ENCODE results near the gene TLX2. TPM values are rescaled to one million over a fixed set of nuclear protein-coding genes. Genes with fewer than 3 reads are reported as not detected.

Gene TLX2
- total and polyA plus RNA-seq, 2 of the 13 experiments (the other 11 are each of a cell fraction or from before 2014, with no cell fraction given) = 0.05 to 0.20 TPM

DNA sequence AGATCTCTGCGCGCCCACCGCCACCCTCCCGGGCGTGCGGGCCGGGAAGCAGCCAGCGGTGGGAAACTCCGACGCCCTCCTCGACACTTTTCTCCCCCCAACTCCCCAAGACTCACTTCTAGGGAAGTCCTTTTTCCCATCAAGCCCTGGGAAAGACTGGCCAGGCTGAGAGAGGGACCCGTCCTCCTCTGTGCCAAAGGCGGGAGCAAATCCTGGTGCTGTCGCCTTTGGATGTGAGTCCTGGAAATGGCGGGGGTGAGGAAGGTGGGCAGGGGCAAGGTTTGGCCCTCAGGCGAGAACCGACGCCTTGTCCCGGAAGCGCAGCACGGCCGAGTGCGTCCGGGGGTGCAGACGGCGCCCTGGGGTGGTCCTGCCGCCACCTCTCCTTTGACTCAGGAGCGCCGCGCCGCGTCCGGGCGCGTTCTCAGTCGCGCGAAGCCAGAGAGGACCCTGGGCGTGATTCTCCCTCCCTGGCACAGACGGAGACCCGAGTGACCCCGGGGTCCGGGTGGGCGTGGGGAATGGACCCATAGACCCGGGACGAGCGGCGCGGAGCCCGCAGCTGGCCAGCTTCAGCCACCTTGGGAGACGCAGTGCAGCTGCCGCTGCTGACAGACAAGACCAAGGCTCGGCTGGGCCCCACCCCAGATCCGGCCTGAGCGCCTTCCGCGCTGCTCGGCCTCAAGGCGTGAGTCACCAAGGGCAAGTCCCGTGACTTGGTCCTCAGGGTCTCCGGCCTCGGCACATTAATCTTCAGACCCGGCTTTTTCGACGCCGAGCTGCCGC, 11.3 kb upstream of the TLX2 start (continued):
- TF ChIP-seq, protein P1, sequence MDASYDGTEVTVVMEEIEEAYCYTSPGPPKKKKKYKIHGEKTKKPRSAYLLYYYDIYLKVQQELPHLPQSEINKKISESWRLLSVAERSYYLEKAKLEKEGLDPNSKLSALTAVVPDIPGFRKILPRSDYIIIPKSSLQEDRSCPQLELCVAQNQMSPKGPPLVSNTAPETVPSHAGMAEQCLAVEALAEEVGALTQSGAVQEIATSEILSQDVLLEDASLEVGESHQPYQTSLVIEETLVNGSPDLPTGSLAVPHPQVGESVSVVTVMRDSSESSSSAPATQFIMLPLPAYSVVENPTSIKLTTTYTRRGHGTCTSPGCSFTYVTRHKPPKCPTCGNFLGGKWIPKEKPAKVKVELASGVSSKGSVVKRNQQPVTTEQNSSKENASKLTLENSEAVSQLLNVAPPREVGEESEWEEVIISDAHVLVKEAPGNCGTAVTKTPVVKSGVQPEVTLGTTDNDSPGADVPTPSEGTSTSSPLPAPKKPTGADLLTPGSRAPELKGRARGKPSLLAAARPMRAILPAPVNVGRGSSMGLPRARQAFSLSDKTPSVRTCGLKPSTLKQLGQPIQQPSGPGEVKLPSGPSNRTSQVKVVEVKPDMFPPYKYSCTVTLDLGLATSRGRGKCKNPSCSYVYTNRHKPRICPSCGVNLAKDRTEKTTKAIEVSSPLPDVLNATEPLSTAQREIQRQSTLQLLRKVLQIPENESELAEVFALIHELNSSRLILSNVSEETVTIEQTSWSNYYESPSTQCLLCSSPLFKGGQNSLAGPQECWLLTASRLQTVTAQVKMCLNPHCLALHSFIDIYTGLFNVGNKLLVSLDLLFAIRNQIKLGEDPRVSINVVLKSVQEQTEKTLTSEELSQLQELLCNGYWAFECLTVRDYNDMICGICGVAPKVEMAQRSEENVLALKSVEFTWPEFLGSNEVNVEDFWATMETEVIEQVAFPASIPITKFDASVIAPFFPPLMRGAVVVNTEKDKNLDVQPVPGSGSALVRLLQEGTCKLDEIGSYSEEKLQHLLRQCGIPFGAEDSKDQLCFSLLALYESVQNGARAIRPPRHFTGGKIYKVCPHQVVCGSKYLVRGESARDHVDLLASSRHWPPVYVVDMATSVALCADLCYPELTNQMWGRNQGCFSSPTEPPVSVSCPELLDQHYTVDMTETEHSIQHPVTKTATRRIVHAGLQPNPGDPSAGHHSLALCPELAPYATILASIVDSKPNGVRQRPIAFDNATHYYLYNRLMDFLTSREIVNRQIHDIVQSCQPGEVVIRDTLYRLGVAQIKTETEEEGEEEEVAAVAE (CRISPR knock-in tag; IDR thresholded peaks at IDR 0.05; ENCODE audit: borderline replicate concordance) = no peak
- TF ChIP-seq, protein P2, sequence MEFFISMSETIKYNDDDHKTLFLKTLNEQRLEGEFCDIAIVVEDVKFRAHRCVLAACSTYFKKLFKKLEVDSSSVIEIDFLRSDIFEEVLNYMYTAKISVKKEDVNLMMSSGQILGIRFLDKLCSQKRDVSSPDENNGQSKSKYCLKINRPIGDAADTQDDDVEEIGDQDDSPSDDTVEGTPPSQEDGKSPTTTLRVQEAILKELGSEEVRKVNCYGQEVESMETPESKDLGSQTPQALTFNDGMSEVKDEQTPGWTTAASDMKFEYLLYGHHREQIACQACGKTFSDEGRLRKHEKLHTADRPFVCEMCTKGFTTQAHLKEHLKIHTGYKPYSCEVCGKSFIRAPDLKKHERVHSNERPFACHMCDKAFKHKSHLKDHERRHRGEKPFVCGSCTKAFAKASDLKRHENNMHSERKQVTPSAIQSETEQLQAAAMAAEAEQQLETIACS (CRISPR knock-in tag; IDR thresholded peaks at IDR 0.05) = no peak; the same call in 1 of the 2 replicates
- TF ChIP-seq ZFP90 (CRISPR knock-in tag; IDR thresholded peaks at IDR 0.05; ENCODE audit: borderline replicate concordance) (peak; percentile 73), TARDBP (CRISPR knock-in tag; IDR thresholded peaks at IDR 0.05) (peak; percentile 78), YEATS2 (CRISPR knock-in tag; IDR thresholded peaks at IDR 0.05; ENCODE audit: borderline replicate concordance) (no peak; the same call in 1 of the 2 replicates), ZNF878 (CRISPR knock-in tag; IDR thresholded peaks at IDR 0.05) (no peak; the same call in 1 of the 2 replicates), SMARCC2 (IDR thresholded peaks at IDR 0.05) (no peak), RBM22 (optimal IDR thresholded peaks at IDR 0.05; ENCODE audit: low read length) (peak; percentile 92)
- TF ChIP-seq, protein P3, sequence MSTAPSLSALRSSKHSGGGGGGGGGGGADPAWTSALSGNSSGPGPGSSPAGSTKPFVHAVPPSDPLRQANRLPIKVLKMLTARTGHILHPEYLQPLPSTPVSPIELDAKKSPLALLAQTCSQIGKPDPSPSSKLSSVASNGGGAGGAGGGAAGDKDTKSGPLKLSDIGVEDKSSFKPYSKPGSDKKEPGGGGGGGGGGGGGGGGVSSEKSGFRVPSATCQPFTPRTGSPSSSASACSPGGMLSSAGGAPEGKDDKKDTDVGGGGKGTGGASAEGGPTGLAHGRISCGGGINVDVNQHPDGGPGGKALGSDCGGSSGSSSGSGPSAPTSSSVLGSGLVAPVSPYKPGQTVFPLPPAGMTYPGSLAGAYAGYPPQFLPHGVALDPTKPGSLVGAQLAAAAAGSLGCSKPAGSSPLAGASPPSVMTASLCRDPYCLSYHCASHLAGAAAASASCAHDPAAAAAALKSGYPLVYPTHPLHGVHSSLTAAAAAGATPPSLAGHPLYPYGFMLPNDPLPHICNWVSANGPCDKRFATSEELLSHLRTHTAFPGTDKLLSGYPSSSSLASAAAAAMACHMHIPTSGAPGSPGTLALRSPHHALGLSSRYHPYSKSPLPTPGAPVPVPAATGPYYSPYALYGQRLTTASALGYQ (CRISPR knock-in tag; IDR thresholded peaks at IDR 0.05) = 0 out of 2 replicates have a peak, but pooled peaks have one; percentile 55
- TF ChIP-seq, protein P4, sequence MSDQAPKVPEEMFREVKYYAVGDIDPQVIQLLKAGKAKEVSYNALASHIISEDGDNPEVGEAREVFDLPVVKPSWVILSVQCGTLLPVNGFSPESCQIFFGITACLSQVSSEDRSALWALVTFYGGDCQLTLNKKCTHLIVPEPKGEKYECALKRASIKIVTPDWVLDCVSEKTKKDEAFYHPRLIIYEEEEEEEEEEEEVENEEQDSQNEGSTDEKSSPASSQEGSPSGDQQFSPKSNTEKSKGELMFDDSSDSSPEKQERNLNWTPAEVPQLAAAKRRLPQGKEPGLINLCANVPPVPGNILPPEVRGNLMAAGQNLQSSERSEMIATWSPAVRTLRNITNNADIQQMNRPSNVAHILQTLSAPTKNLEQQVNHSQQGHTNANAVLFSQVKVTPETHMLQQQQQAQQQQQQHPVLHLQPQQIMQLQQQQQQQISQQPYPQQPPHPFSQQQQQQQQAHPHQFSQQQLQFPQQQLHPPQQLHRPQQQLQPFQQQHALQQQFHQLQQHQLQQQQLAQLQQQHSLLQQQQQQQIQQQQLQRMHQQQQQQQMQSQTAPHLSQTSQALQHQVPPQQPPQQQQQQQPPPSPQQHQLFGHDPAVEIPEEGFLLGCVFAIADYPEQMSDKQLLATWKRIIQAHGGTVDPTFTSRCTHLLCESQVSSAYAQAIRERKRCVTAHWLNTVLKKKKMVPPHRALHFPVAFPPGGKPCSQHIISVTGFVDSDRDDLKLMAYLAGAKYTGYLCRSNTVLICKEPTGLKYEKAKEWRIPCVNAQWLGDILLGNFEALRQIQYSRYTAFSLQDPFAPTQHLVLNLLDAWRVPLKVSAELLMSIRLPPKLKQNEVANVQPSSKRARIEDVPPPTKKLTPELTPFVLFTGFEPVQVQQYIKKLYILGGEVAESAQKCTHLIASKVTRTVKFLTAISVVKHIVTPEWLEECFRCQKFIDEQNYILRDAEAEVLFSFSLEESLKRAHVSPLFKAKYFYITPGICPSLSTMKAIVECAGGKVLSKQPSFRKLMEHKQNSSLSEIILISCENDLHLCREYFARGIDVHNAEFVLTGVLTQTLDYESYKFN (CRISPR knock-in tag; conservative IDR thresholded peaks at IDR 0.05) = peak; percentile 73; the same call in 1 of the 2 replicates
- TF ChIP-seq, protein P5, sequence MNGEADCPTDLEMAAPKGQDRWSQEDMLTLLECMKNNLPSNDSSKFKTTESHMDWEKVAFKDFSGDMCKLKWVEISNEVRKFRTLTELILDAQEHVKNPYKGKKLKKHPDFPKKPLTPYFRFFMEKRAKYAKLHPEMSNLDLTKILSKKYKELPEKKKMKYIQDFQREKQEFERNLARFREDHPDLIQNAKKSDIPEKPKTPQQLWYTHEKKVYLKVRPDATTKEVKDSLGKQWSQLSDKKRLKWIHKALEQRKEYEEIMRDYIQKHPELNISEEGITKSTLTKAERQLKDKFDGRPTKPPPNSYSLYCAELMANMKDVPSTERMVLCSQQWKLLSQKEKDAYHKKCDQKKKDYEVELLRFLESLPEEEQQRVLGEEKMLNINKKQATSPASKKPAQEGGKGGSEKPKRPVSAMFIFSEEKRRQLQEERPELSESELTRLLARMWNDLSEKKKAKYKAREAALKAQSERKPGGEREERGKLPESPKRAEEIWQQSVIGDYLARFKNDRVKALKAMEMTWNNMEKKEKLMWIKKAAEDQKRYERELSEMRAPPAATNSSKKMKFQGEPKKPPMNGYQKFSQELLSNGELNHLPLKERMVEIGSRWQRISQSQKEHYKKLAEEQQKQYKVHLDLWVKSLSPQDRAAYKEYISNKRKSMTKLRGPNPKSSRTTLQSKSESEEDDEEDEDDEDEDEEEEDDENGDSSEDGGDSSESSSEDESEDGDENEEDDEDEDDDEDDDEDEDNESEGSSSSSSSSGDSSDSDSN (CRISPR knock-in tag; IDR thresholded peaks at IDR 0.05) = peak; percentile 87

Measured in HepG2 (cell line).